Measurements from ENCODE around the gene GPR35.

The GPR35 gene

GRCh38 chr2:240626531-240627300, 1.4 kb downstream of the GPR35 start:
- peak; percentile 33 for DNase-seq

GRCh38 chr2:240627736-240628506, 2.6 kb downstream of the GPR35 start:
- DNase-seq = no peak

- no peak for DNase-seq
Measured at GRCh38 chr2:240628507-240628807, 3.2 kb downstream of the GPR35 start.

GRCh38 chr2:240628808-240629618, 3.7 kb downstream of the GPR35 start:
- DNase-seq = no peak

- no peak for DNase-seq
Measured at GRCh38 chr2:240629619-240629967, 4.3 kb downstream of the GPR35 start.

- DNase-seq = no peak
Measured at GRCh38 chr2:240629968-240630770, 4.9 kb downstream of the GPR35 start.

GRCh38 chr2:240630771-240631547, 5.7 kb downstream of the GPR35 start:
- no peak for DNase-seq

GRCh38 chr2:240631548-240632305, 6.4 kb downstream of the GPR35 start:
- DNase-seq = no peak

- no peak for DNase-seq
Measured at GRCh38 chr2:240632306-240632721, 7.0 kb downstream of the GPR35 start.

GRCh38 chr2:240635121-240635997, 10.1 kb downstream of the GPR35 start:
- DNase-seq = no peak

GRCh38 chr2:240635998-240636547, 10.8 kb downstream of the GPR35 start:
- no peak for DNase-seq

GRCh38 chr2:240636563-240637115, 11.4 kb downstream of the GPR35 start:
- no peak for DNase-seq

- no peak for DNase-seq
Measured at GRCh38 chr2:240637116-240637900, 12.0 kb downstream of the GPR35 start.

- DNase-seq = no peak
Measured at GRCh38 chr2:240637901-240638345, 12.6 kb downstream of the GPR35 start.

GRCh38 chr2:240638512-240639160, 13.4 kb downstream of the GPR35 start:
- no peak for DNase-seq

GRCh38 chr2:240639566-240639965, 14.3 kb downstream of the GPR35 start:
- no peak for DNase-seq

- DNase-seq = no peak
Measured at GRCh38 chr2:240640939-240641338, 15.7 kb downstream of the GPR35 start.

Data from stimulated activated CD4-positive, alpha-beta T cell treated with anti-CD3 and anti-CD28 coated beads, Interleukin-4, amount 100 ng/mL, for 24 hours (primary cell).